GM12878 (cell line): ENCODE data around the gene TROAP. TPM values are rescaled to one million over a fixed set of nuclear protein-coding genes. Genes with fewer than 3 reads are reported as not detected.

Source experiments
- ATAC-seq: fragments of 200-7000 bp; cut with Tn5 transposase; 3 replicates; pipeline ENCODE4 v1.9.1; 2020; ENCODE audit warnings: mild to moderate bottlenecking, moderate library complexity
- BruUV-seq: library from RNA; stranded (reverse); fragments of 400-500 nt; replicated peaks from 2 replicates; lab custom pipeline; 2021; lab: Mats Ljungman, UMichigan
- CTCF ChIA-PET: fragments of 300-600 bp; sonication (Branson Sonifier 250); formaldehyde crosslinking; extraction: SDS; loops from one replicate; lab custom pipeline; 2021; ENCODE audit warnings: inconsistent platforms; lab: Yijun Ruan, JAX
- POLR2A ChIA-PET: fragments of 350-600 bp; formaldehyde crosslinking; extraction: SDS; loops from one replicate; lab custom pipeline; 2021; ENCODE audit warnings: inconsistent platforms; lab: Charles Lee
- RAD21 ChIA-PET: fragments of 300-600 bp; sonication (Branson Sonifier 250); formaldehyde crosslinking; loops from one replicate; lab custom pipeline; 2023; ENCODE audit warnings: antibody characterized with exemption; ENCODE audit not compliant: unreplicated experiment; lab: Charles Lee
- SMC1A ChIA-PET: fragments of 300-600 bp; sonication (Branson Sonifier 250); formaldehyde crosslinking; loops from one replicate; lab custom pipeline; 2023; ENCODE audit not compliant: unreplicated experiment, uncharacterized antibody; lab: Charles Lee
- DNase-seq: peaks from one replicate; pipeline ENCODE4 v3.0.0-alpha.2; 2011; ENCODE audit warnings: low read depth, low spot score
- FAIRE-seq: peaks from 3 replicates; lab custom pipeline; 2011; peaks lifted over from hg19 to GRCh38; lab: Jason Lieb, UNC
- H2AFZ ChIP-seq: 2 replicates; pipeline ENCODE4 v1.6.0; 2011; ENCODE audit warnings: low read depth, low read length, control low read depth; ENCODE audit not compliant: control insufficient read depth
- H3K27ac ChIP-seq: 2 replicates; pipeline ENCODE4 v1.5.1; 2011; ENCODE audit warnings: control low read depth; ENCODE audit not compliant: control insufficient read depth, insufficient read depth
- H3K27me3 ChIP-seq, 2 experiments: replicated peaks in 1 of 2; 2 replicates each; pipeline versions ENCODE4 v1.6.0 to v1.6.1; 2011; ENCODE audit warnings: low read length in 1 of 2; ENCODE audit not compliant: control insufficient read depth in 2 of 2, insufficient read depth in 2 of 2
- H3K36me3 ChIP-seq, 2 experiments: 2 replicates each; pipeline ENCODE4 v1.5.1; 2011; ENCODE audit warnings: low read length in 1 of 2; ENCODE audit not compliant: control insufficient read depth in 2 of 2, insufficient read depth in 2 of 2
- H3K4me1 ChIP-seq: 2 replicates; pipeline ENCODE4 v1.6.1; 2011; ENCODE audit warnings: mild to moderate bottlenecking, low read length, moderate library complexity, mixed read lengths; ENCODE audit not compliant: control insufficient read depth, insufficient read depth
- H3K4me2 ChIP-seq: 2 replicates; pipeline ENCODE4 v1.6.0; 2011; ENCODE audit warnings: control low read depth; ENCODE audit not compliant: control insufficient read depth, insufficient read depth
- H3K4me3 ChIP-seq: fragments of 200-600 bp; sonication (generic); 2 replicates; pipeline ENCODE4 v1.5.1; 2016
- H3K79me2 ChIP-seq: 2 replicates; pipeline ENCODE4 v1.6.0; 2011; ENCODE audit warnings: low read length; ENCODE audit not compliant: control insufficient read depth, insufficient read depth
- H3K9ac ChIP-seq: 2 replicates; pipeline ENCODE4 v1.8.0; 2011; ENCODE audit warnings: low read length, control low read depth, mixed read lengths; ENCODE audit not compliant: control insufficient read depth, insufficient read depth
- H3K9me3 ChIP-seq: replicated peaks from 3 replicates; pipeline ENCODE4 v1.5.1; 2011; ENCODE audit warnings: mild to moderate bottlenecking, low read length; ENCODE audit not compliant: control insufficient read depth, insufficient read depth
- H4K20me1 ChIP-seq: 2 replicates; pipeline ENCODE4 v1.6.0; 2011; ENCODE audit not compliant: control insufficient read depth, insufficient read depth
- CBX3 ChIP-seq: fragments of 200-600 bp; sonication (generic); IDR thresholded peaks from 2 replicates; pipeline ENCODE4 v1.6.1; 2016; ENCODE audit warnings: low read depth, borderline replicate concordance
- GABPA ChIP-seq: IDR thresholded peaks from 2 replicates; pipeline ENCODE4 v1.6.1; 2014; ENCODE audit warnings: antibody characterized with exemption, low read depth, mild to moderate bottlenecking, inconsistent platforms
- HDAC2 ChIP-seq: fragments of 200-600 bp; sonication (generic); IDR thresholded peaks from 2 replicates; pipeline ENCODE4 v1.6.1; 2017
- MLLT1 ChIP-seq: fragments of 450-650 bp; IDR thresholded peaks from 2 replicates; pipeline ENCODE4 v1.6.1; 2016; ENCODE audit warnings: mild to moderate bottlenecking
- MYB ChIP-seq: fragments of 150-350 bp; IDR thresholded peaks from 2 replicates; pipeline ENCODE4 v1.6.1; 2014; ENCODE audit warnings: mild to moderate bottlenecking, low read depth, low read length, borderline replicate concordance
- MYC ChIP-seq: IDR thresholded peaks from 2 replicates; pipeline ENCODE4 v1.6.1; 2011; ENCODE audit warnings: mild to moderate bottlenecking, low read length, moderate library complexity, inconsistent platforms; ENCODE audit not compliant: insufficient read depth, insufficient replicate concordance, insufficient read length, severe bottlenecking
- NFYB ChIP-seq: IDR thresholded peaks from 2 replicates; pipeline ENCODE4 v1.6.1; 2011; ENCODE audit warnings: low read depth, mild to moderate bottlenecking, low read length, improper control_type of control experiment, moderate library complexity; ENCODE audit not compliant: insufficient read depth
- NKRF ChIP-seq: fragments of 450-650 bp; conservative IDR thresholded peaks from 2 replicates; pipeline ENCODE4 v1.6.1; 2017; ENCODE audit warnings: mild to moderate bottlenecking, moderate library complexity
- PAX5 ChIP-seq: IDR thresholded peaks from 2 replicates; pipeline ENCODE4 v1.6.1; 2011; ENCODE audit warnings: low read depth, low read length, borderline replicate concordance
- POU2F2 ChIP-seq: IDR thresholded peaks from 3 replicates; pipeline ENCODE4 v1.6.1; 2011; ENCODE audit warnings: low read depth, mild to moderate bottlenecking, low read length, borderline replicate concordance
- RB1 ChIP-seq: fragments of 450-650 bp; formaldehyde crosslinking; IDR thresholded peaks from 2 replicates; pipeline ENCODE4 v1.6.1; 2017; ENCODE audit warnings: mild to moderate bottlenecking, borderline replicate concordance
- RELA ChIP-seq: fragments of 450-650 bp; IDR thresholded peaks from 2 replicates; pipeline ENCODE4 v1.8.0; 2014; ENCODE audit warnings: borderline replicate concordance; ENCODE audit not compliant: partially characterized antibody
- SIX5 ChIP-seq: IDR thresholded peaks from 2 replicates; pipeline ENCODE4 v1.6.1; 2011; ENCODE audit warnings: mild to moderate bottlenecking, low read depth, low read length, moderate library complexity; ENCODE audit not compliant: severe bottlenecking
- STAT1 ChIP-seq: fragments of 450-650 bp; conservative IDR thresholded peaks from 2 replicates; pipeline ENCODE4 v1.6.1; 2014; ENCODE audit warnings: antibody characterized with exemption, mild to moderate bottlenecking
- YY1 ChIP-seq: IDR thresholded peaks from 2 replicates; pipeline ENCODE4 v1.6.1; 2011; ENCODE audit warnings: low read depth, mild to moderate bottlenecking, low read length
- WGBS: methylation state at CpG from one replicate; pipeline ENCODE4 v1.1.6; 2016; ENCODE audit warnings: low lambda C conversion rate; ENCODE audit not compliant: insufficient replicate concordance, insufficient coverage; ENCODE audit errors: missing lambda C conversion rate; 5-methylcytosine and 5-hydroxymethylcytosine counted together
- in situ Hi-C: fragments of 300-500 bp; cut with MboI; formaldehyde crosslinking; loops from 9 replicates; pipeline ENCODE4 v1.14.3; 2018; ENCODE audit warnings: mixed read lengths
- intact Hi-C: fragments of 100-400 bp; cut with micrococcal nuclease; formaldehyde crosslinking; loops from one replicate; pipeline ENCODE4 v1.14.2; 2022; ENCODE audit not compliant: unreplicated experiment
- polyA plus RNA-seq, 11 experiments: library from polyadenylated mRNA; depleted of rRNA in 4 of 11; unstranded in 6 of 11; stranded (reverse) in 5 of 11; fragments of >200 nt; fragmentation: Nextera tagmentation in 4 of 11; fragmentation: Illumina TruSeq in 1 of 11; extraction: Ambion mirVana in 4 of 11; extraction: Trizol in 1 of 11; gene quantifications; 1 replicate in 1 of 11; 2 replicates in 10 of 11; pipeline versions ENCODE4 v1.2.1 to v1.2.3, GENCODE V29; 2011 to 2016; ENCODE audit warnings: inconsistent platforms in 2 of 11, missing spikeins in 2 of 11, low read depth in 1 of 11
- total RNA-seq, 4 experiments: library from RNA; depleted of rRNA in 3 of 4; stranded (reverse); fragments of >200 nt in 3 of 4; fragmentation: Illumina TruSeq in 1 of 4; extraction: Trizol in 1 of 4; gene quantifications; 2 replicates each; pipeline versions ENCODE4 v1.2.1 to v1.2.3, GENCODE V29; 2013 to 2021
- TF ChIP-seq, protein P1 (sequence below): fragments of 450-650 bp; IDR thresholded peaks from 2 replicates; pipeline ENCODE4 v1.6.1; 2017; ENCODE audit warnings: mild to moderate bottlenecking, moderate library complexity

The TROAP gene
- total and polyA plus RNA-seq, 10 of the 15 experiments (the other 5 are each of a cell fraction or from before 2014, with no cell fraction given) = 26.8 to 93.7 (median 52.6) TPM

- ChIA-PET SMC1A (interaction anchor here (0.6 to 2.0 kb wide), 7 partner anchors 9 to 79 kb away, joined by 3 to 10 read pairs (median 4); partner anchors contain the start of gene DNAJC22), CTCF (interaction anchor here (0.8 to 5.5 kb wide), 15 partner anchors 10 to 469 kb away, joined by 3 to 37 read pairs (median 6); partner anchors contain the start of genes DNAJC22 and PRPH), RAD21 (interaction anchor here (0.7 to 2.2 kb wide), 11 partner anchors 10 to 419 kb away, joined by 3 to 15 read pairs (median 3); partner anchors contain the start of gene TMBIM6), POLR2A (interaction anchor here (1.0 to 1.8 kb wide), 7 partner anchors 9 to 341 kb away, joined by 3 to 10 read pairs (median 5); partner anchors contain the start of genes PRPH, SPATS2 and TUBA1B)
- Histone ChIP-seq H3K9ac (peak overlapping the region; percentile 60), H4K20me1 (no peaks in the 10 kb centered on the region), H3K4me2 (peak overlapping the region; percentile 81), H3K4me1 (peaks cover 9% of the 10 kb centered on the region), H3K79me2 (peaks cover 10% of the 10 kb centered on the region), H3K27me3 (no peaks in the 10 kb centered on the region), H2AFZ (peak overlapping the region; percentile 65), H3K4me3 (peak overlapping the region; percentile 68), H3K27ac (peak overlapping the region; percentile 73), H3K9me3 (no peaks in the 10 kb centered on the region), H3K36me3 (peaks cover 2% of the 10 kb centered on the region in 2 experiments; a peak in 3 of 4 replicates)
- 62% methylated on average over 12 of the region's 12 CpGs for WGBS
- FAIRE-seq (peak; percentile 27), ATAC-seq (no peak; the same call in 2 of the 3 replicates), DNase-seq (no peak)
- intact Hi-C loops (no loop called here), in situ Hi-C loops (no loop called here)
- BruUV-seq = TSS peak; percentile 96
- TF ChIP-seq NKRF (0 out of 2 replicates have a peak, but pooled peaks have one; percentile 13), PAX5 (no peak), STAT1 (no peak), POU2F2 (no peak), GABPA (no peak), RELA (no peak), NFYB (no peak), SIX5 (no peak), HDAC2 (no peak), YY1 (0 out of 2 replicates have a peak, but pooled peaks have one; percentile 25), MYB (no peak), CBX3 (no peak), RB1 (no peak), MYC (no peak), MLLT1 (0 out of 2 replicates have a peak, but pooled peaks have one; percentile 61)
- TF ChIP-seq, protein P1, sequence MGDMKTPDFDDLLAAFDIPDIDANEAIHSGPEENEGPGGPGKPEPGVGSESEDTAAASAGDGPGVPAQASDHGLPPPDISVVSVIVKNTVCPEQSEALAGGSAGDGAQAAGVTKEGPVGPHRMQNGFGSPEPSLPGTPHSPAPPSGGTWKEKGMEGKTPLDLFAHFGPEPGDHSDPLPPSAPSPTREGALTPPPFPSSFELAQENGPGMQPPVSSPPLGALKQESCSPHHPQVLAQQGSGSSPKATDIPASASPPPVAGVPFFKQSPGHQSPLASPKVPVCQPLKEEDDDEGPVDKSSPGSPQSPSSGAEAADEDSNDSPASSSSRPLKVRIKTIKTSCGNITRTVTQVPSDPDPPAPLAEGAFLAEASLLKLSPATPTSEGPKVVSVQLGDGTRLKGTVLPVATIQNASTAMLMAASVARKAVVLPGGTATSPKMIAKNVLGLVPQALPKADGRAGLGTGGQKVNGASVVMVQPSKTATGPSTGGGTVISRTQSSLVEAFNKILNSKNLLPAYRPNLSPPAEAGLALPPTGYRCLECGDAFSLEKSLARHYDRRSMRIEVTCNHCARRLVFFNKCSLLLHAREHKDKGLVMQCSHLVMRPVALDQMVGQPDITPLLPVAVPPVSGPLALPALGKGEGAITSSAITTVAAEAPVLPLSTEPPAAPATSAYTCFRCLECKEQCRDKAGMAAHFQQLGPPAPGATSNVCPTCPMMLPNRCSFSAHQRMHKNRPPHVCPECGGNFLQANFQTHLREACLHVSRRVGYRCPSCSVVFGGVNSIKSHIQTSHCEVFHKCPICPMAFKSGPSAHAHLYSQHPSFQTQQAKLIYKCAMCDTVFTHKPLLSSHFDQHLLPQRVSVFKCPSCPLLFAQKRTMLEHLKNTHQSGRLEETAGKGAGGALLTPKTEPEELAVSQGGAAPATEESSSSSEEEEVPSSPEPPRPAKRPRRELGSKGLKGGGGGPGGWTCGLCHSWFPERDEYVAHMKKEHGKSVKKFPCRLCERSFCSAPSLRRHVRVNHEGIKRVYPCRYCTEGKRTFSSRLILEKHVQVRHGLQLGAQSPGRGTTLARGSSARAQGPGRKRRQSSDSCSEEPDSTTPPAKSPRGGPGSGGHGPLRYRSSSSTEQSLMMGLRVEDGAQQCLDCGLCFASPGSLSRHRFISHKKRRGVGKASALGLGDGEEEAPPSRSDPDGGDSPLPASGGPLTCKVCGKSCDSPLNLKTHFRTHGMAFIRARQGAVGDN = no peak
Measured at GRCh38 chr12:49322367-49322707, 718 bp upstream of the TROAP start.
